HCT116 (cell line): ENCODE results near the gene SPOCD1.

ENCODE experiments used
- CEBPB ChIP-seq: IDR thresholded peaks from 2 replicates; pipeline ENCODE4 v1.6.1; 2012; ENCODE audit warnings: low read depth
- CTCF ChIP-seq, 3 experiments: fragments of 200-600 bp in 1 of 3; sonication (generic) in 1 of 3; IDR thresholded peaks in 2 of 3; conservative IDR thresholded peaks in 1 of 3; 2 replicates each; pipeline ENCODE4 v1.5.1; 2012 to 2017; ENCODE audit warnings: low read depth in 2 of 3, low read length in 2 of 3, antibody characterized with exemption in 1 of 3, borderline replicate concordance in 1 of 3, control low read depth in 1 of 3, mild to moderate bottlenecking in 1 of 3, mixed read lengths in 1 of 3, mixed run types in 1 of 3, moderate library complexity in 1 of 3; ENCODE audit not compliant: insufficient read depth in 1 of 3
- ELF1 ChIP-seq: IDR thresholded peaks from 2 replicates; pipeline ENCODE4 v1.6.1; 2012; ENCODE audit warnings: low read depth, borderline replicate concordance
- POLR2A ChIP-seq: IDR thresholded peaks from 2 replicates; pipeline ENCODE4 v1.7.0; 2011; ENCODE audit warnings: borderline replicate concordance; ENCODE audit not compliant: insufficient read depth, insufficient read length; ENCODE audit errors: extremely low read depth
- POLR2AphosphoS5 ChIP-seq: IDR thresholded peaks from 2 replicates; pipeline ENCODE4 v1.6.1; 2011; ENCODE audit warnings: mild to moderate bottlenecking, low read depth, low read length, moderate library complexity
- TCF7L2 ChIP-seq: IDR thresholded peaks from 2 replicates; pipeline ENCODE4 v1.7.0; 2011; ENCODE audit warnings: borderline replicate concordance, inconsistent platforms; ENCODE audit not compliant: insufficient read depth, insufficient read length; ENCODE audit errors: extremely low read depth
- YY1 ChIP-seq: IDR thresholded peaks from 2 replicates; pipeline ENCODE4 v1.6.1; 2011; ENCODE audit warnings: low read length, low read depth, moderate library complexity, mild to moderate bottlenecking; ENCODE audit not compliant: insufficient replicate concordance; ENCODE audit errors: extremely low read depth

DNA sequence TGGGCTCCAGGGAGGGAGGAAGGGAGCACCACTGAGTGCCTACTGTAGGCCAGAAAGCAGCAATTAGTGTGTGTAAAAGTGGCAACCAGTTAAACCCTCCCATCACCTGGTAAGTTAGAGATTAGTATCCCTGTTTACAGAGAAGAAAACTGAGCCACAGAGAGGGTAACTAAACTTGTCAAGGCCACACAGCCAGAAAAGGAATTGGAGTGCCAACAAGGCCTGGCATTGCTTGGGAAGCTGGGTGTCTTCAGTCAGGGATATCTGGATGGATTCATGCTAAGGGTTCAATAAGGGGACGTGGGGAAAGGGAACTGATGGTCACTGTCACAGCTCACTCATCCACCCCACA lies 28.1 kb downstream of the SPOCD1 start:
- TF ChIP-seq TCF7L2 (no peak), CTCF (IDR thresholded peaks at IDR 0.05 in 2 of 3, conservative IDR thresholded peaks at IDR 0.05 in 1 of 3; ENCODE audit: borderline replicate concordance in 1 of 3, insufficient read depth in 1 of 3, low read depth in 2 of 3, low read length in 2 of 3) (no peak), POLR2A (no peak), ELF1 (no peak), POLR2AphosphoS5 (no peak), CEBPB (no peak), YY1 (no peak)
